Astrocyte (in vitro differentiated cells and primary cell): Measurements from ENCODE around the gene BRD7.

Source experiments
- EZH2 ChIP-seq: IDR thresholded peaks from 2 replicates; pipeline ENCODE4 v1.6.1; 2012; ENCODE audit warnings: mild to moderate bottlenecking, low read length, inconsistent platforms; ENCODE audit not compliant: insufficient read depth
- TF ChIP-seq, protein P1 (sequence below): IDR thresholded peaks from 2 replicates; pipeline ENCODE4 v1.5.1; 2011; ENCODE audit warnings: low read depth, mild to moderate bottlenecking, inconsistent platforms, low read length, moderate library complexity; ENCODE audit not compliant: insufficient read depth

DNA sequence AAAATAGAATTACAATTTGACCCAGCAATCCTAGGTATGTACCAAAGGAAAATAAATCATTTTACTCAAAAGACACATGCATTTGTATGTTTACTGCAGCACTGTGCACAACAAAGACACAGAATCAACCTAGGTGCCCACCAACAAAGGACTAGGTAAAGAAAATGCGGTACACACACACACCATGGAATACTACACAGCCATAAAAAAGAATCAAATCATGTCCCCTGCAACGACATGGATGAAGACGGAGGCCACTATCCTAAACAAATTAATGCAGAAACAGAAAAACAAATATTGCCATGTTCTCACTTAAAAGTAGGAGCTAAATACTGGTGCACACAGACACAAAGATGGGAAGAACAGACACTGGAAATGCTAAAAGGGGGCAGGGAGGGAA lies 36.2 kb downstream of the BRD7 start:
- TF ChIP-seq, protein P1, sequence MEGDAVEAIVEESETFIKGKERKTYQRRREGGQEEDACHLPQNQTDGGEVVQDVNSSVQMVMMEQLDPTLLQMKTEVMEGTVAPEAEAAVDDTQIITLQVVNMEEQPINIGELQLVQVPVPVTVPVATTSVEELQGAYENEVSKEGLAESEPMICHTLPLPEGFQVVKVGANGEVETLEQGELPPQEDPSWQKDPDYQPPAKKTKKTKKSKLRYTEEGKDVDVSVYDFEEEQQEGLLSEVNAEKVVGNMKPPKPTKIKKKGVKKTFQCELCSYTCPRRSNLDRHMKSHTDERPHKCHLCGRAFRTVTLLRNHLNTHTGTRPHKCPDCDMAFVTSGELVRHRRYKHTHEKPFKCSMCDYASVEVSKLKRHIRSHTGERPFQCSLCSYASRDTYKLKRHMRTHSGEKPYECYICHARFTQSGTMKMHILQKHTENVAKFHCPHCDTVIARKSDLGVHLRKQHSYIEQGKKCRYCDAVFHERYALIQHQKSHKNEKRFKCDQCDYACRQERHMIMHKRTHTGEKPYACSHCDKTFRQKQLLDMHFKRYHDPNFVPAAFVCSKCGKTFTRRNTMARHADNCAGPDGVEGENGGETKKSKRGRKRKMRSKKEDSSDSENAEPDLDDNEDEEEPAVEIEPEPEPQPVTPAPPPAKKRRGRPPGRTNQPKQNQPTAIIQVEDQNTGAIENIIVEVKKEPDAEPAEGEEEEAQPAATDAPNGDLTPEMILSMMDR = no peak
- no peak for TF ChIP-seq EZH2
